Sigmoid colon (tissue), 7 donors: ENCODE measurements around the gene CATSPERD. TPM values are rescaled to one million over a fixed set of nuclear protein-coding genes. Genes with fewer than 3 reads are reported as not detected.
"Not testable (repeated sequence)": the region's sequence is repeated elsewhere in the genome, so short reads cannot be mapped to it uniquely, and the experiment has no call there.

Experiments
- DNase-seq: peaks from one replicate; pipeline ENCODE4 v3.0.0-alpha.2; 2019
- H3K27ac ChIP-seq, 4 donors: fragments of 200-600 bp; sonication (generic); one replicate each; pipeline ENCODE4 v1.5.1; 2016 to 2019; ENCODE audit warnings: mild to moderate bottlenecking in 1 of 4
- H3K27me3 ChIP-seq, 3 donors: fragments of 200-600 bp; sonication (generic); one replicate each; pipeline ENCODE4 v1.5.1; 2019; ENCODE audit warnings: mild to moderate bottlenecking in 1 of 3
- H3K36me3 ChIP-seq, 4 donors: fragments of 200-600 bp; sonication (generic); one replicate each; pipeline ENCODE4 v1.5.1; 2016 to 2019
- H3K4me1 ChIP-seq, 4 donors: fragments of 200-600 bp; sonication (generic); one replicate each; pipeline ENCODE4 v1.5.1; 2017 to 2019
- H3K4me3 ChIP-seq, 4 donors: fragments of 200-600 bp; sonication (generic); one replicate each; pipeline ENCODE4 v1.5.1; 2017 to 2019; ENCODE audit warnings: mild to moderate bottlenecking in 2 of 4, moderate library complexity in 1 of 4
- H3K9me3 ChIP-seq, 4 donors: fragments of 200-600 bp in 3 of 4; sonication (generic) in 3 of 4; one replicate each; pipeline versions ENCODE4 v1.5.1 to v1.6.1; 2013 to 2019
- CTCF ChIP-seq, 4 experiments: fragments of 450-650 bp in 3 of 4; fragments of 200-600 bp in 1 of 4; IDR thresholded peaks; one replicate each; pipeline ENCODE4 v1.5.1; 2016 to 2019; ENCODE audit warnings: antibody characterized with exemption in 4 of 4, mild to moderate bottlenecking in 3 of 4, moderate library complexity in 2 of 4
- EP300 ChIP-seq, 4 donors: sonication (generic); formaldehyde crosslinking; IDR thresholded peaks; one replicate each; pipeline ENCODE4 v1.6.1; 2017; ENCODE audit warnings: antibody characterized with exemption in 4 of 4
- POLR2A ChIP-seq, 2 donors: fragments of 450-650 bp; IDR thresholded peaks; one replicate each; pipeline ENCODE4 v1.6.1; 2016; ENCODE audit warnings: antibody characterized with exemption in 2 of 2, mild to moderate bottlenecking in 2 of 2, moderate library complexity in 2 of 2
- POLR2AphosphoS5 ChIP-seq, 4 donors: sonication (generic); formaldehyde crosslinking; IDR thresholded peaks; one replicate each; pipeline ENCODE4 v1.6.1; 2017; ENCODE audit warnings: antibody characterized with exemption in 4 of 4
- whole genome bisulfite sequencing, 2 donors: extraction: QIAGEN DNeasy Blood & Tissue Kit; methylation state at CpG; one replicate each; pipeline ENCODE4 v1.1.7; 2013; 5-methylcytosine and 5-hydroxymethylcytosine counted together
- intact Hi-C: fragments of 100-400 bp; cut with DNase I; formaldehyde crosslinking; loops from one replicate; pipeline ENCODE4 v1.15.1; 2023
- polyA plus RNA-seq, 3 donors: library from polyadenylated mRNA; stranded (reverse); fragments of 200-250 nt; gene quantifications; one replicate each; pipeline ENCODE4 v1.2.3, GENCODE V29; 2013
- total RNA-seq, 4 donors: library from RNA; depleted of rRNA; stranded (reverse); fragments of >200 nt; gene quantifications; one replicate each; pipeline ENCODE4 v1.1.0, GENCODE V29; 2016
- donor health status: healthy with polysubstance abuse.
- donor health status: Bipolar disorder and iron deficiency.
- donor health status: healthy.

CATSPERD gene
- total and polyA plus RNA-seq, 7 donors, result not detected

- Histone ChIP-seq H3K36me3 (no peaks in the 10 kb centered on the region), H3K4me3 (no peak overlapping the region), H3K27ac (no peak overlapping the region), H3K27me3 (peaks cover 0 to 5% (median 0%) of the 10 kb centered on the region in 3 donors), H3K9me3 (no peaks in the 10 kb centered on the region), H3K4me1 (no peaks in the 10 kb centered on the region)
- TF ChIP-seq POLR2AphosphoS5 (IDR thresholded peaks at IDR 0.05) (no peak), CTCF (IDR thresholded peaks at IDR 0.05) (no peak), EP300 (IDR thresholded peaks at IDR 0.05) (no peak), POLR2A (IDR thresholded peaks at IDR 0.05) (no peak)
- intact Hi-C loops, result no loop called here
- DNase-seq, result no peak
- WGBS, 2 donors, result 83 to 85% methylated on average over 19 of the region's 19 CpGs
Observed at GRCh38 chr19:5742051-5742450, 21.6 kb downstream of the CATSPERD start.

- no peak for DNase-seq
- TF ChIP-seq CTCF (IDR thresholded peaks at IDR 0.05) (no peak), POLR2A (IDR thresholded peaks at IDR 0.05) (no peak), POLR2AphosphoS5 (IDR thresholded peaks at IDR 0.05) (no peak), EP300 (IDR thresholded peaks at IDR 0.05) (no peak)
- no peaks in the 10 kb centered on the region for H3K36me3 ChIP-seq
- H3K27me3 ChIP-seq, result peaks cover 0 to 17% (median 0%) of the 10 kb centered on the region in 3 donors
- intact Hi-C loops, result no loop called here
- no peaks in the 10 kb centered on the region for H3K9me3 ChIP-seq
- H3K4me3 ChIP-seq, result no peak overlapping the region
- H3K27ac ChIP-seq, result no peak overlapping the region
- no peaks in the 10 kb centered on the region for H3K4me1 ChIP-seq
Observed at GRCh38 chr19:5743630-5744029, 23.2 kb downstream of the CATSPERD start.

DNA sequence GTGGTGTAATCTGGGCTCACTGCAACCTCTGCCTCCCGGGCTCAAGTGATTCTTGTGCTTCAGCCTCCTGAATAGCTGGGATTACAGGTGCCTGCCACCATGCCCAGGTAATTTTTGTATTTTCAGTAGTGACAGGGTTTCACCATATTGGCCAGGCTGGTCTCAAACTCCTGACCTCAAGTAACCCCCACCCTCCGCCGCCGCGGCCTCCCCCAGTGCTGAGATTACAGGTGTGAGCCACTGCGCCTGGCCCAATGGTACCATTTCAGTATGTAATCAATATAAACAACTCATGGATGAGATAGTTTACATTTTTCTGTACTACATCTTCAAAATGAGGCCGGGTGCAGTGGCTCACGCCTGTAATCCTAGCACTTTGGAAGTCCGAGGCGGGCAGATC is 24.6 kb downstream of the CATSPERD start:
- DNase-seq, H3K4me3 ChIP-seq, H3K27ac ChIP-seq, H3K4me1 ChIP-seq, intact Hi-C loops, H3K9me3 ChIP-seq, H3K36me3 ChIP-seq: not testable (repeated sequence)
- WGBS, 2 donors, result 78 to 91% methylated on average over 10 of the region's 10 CpGs
- peaks cover 0 to 20% (median 0%) of the 10 kb centered on the region in 3 donors for H3K27me3 ChIP-seq

GRCh38 chr19:5748920-5749319 is 28.5 kb downstream of the CATSPERD start:
- DNase-seq, H3K27ac ChIP-seq, H3K4me3 ChIP-seq, H3K4me1 ChIP-seq, H3K36me3 ChIP-seq, intact Hi-C loops, H3K9me3 ChIP-seq: not testable (repeated sequence)
- 11 to 52% methylated on average over 6 of the region's 6 CpGs for WGBS, 2 donors
- peaks cover 0 to 26% (median 0%) of the 10 kb centered on the region in 3 donors for H3K27me3 ChIP-seq

- Histone ChIP-seq H3K4me1 (no peaks in the 10 kb centered on the region), H3K27ac (no peak overlapping the region), H3K4me3 (no peak overlapping the region), H3K27me3 (peaks cover 0 to 26% (median 0%) of the 10 kb centered on the region in 3 donors), H3K9me3 (no peaks in the 10 kb centered on the region), H3K36me3 (no peaks in the 10 kb centered on the region)
- TF ChIP-seq POLR2A (IDR thresholded peaks at IDR 0.05) (no peak), CTCF (IDR thresholded peaks at IDR 0.05) (no peak), POLR2AphosphoS5 (IDR thresholded peaks at IDR 0.05) (no peak)
- 86% methylated on average over 5 of the region's 5 CpGs for WGBS, 2 donors
- no peak for DNase-seq
- intact Hi-C loops, result no loop called here
Observed at GRCh38 chr19:5749505-5749904, 29.1 kb downstream of the CATSPERD start.

- intact Hi-C loops, result no loop called here
- WGBS, 2 donors, result 63 to 82% methylated on average over 7 of the region's 7 CpGs
- Histone ChIP-seq H3K27me3 (peaks cover 0 to 22% (median 0%) of the 10 kb centered on the region in 3 donors), H3K36me3 (no peaks in the 10 kb centered on the region), H3K9me3 (no peaks in the 10 kb centered on the region), H3K27ac (no peak overlapping the region), H3K4me3 (no peak overlapping the region), H3K4me1 (no peaks in the 10 kb centered on the region)
- no peak for DNase-seq
- TF ChIP-seq CTCF (IDR thresholded peaks at IDR 0.05) (no peak), POLR2A (IDR thresholded peaks at IDR 0.05) (no peak), POLR2AphosphoS5 (IDR thresholded peaks at IDR 0.05) (no peak), EP300 (IDR thresholded peaks at IDR 0.05) (no peak)
Observed at GRCh38 chr19:5751709-5752108, 31.3 kb downstream of the CATSPERD start.
